Esophagus muscularis mucosa (tissue), 3 donors: Measurements from ENCODE around the gene BORCS8.

Experiments used
- POLR2A ChIP-seq: fragments of 450-650 bp; IDR thresholded peaks from one replicate; pipeline ENCODE4 v1.6.1; 2017; ENCODE audit warnings: antibody characterized with exemption, moderate library complexity, mild to moderate bottlenecking, low read depth
- TF ChIP-seq, protein P1 (sequence below), 3 experiments: fragments of 200-600 bp in 2 of 3; fragments of 450-650 bp in 1 of 3; sonication (generic) in 2 of 3; IDR thresholded peaks; one replicate each; pipeline ENCODE4 v1.5.1; 2017 to 2019; ENCODE audit warnings: antibody characterized with exemption in 3 of 3, mild to moderate bottlenecking in 2 of 3, moderate library complexity in 1 of 3

DNA sequence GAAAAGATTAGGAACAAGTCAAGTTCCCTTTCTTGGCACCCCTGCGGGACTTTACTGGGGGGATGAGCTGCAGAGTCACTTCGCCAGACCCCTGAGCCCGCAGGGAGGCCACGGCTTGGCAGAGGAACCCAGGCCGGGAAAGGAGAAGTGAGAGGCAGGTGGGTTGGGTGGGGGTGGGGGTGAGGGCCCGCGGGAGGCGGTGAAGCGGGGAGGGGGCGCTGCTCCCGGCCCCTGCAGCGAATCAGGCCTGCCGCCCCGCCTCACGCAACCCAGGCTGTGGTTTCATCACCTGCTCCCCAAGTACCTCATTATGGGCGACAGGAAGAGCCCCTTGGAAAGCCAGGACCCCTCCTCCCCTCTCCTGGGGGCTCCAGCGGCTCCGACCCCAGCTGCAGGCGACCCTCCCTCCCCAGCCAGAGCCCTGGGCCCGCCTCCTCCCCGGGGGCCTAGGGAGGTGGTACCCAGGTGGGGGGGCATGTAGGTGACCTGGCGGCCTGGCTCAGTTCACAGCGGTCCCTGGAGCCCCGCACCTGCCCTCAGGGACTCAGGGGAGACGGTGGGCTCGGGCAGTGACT lies 31.4 kb downstream of the BORCS8 start:
- TF ChIP-seq, protein P1, sequence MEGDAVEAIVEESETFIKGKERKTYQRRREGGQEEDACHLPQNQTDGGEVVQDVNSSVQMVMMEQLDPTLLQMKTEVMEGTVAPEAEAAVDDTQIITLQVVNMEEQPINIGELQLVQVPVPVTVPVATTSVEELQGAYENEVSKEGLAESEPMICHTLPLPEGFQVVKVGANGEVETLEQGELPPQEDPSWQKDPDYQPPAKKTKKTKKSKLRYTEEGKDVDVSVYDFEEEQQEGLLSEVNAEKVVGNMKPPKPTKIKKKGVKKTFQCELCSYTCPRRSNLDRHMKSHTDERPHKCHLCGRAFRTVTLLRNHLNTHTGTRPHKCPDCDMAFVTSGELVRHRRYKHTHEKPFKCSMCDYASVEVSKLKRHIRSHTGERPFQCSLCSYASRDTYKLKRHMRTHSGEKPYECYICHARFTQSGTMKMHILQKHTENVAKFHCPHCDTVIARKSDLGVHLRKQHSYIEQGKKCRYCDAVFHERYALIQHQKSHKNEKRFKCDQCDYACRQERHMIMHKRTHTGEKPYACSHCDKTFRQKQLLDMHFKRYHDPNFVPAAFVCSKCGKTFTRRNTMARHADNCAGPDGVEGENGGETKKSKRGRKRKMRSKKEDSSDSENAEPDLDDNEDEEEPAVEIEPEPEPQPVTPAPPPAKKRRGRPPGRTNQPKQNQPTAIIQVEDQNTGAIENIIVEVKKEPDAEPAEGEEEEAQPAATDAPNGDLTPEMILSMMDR (IDR thresholded peaks at IDR 0.05) = no peak
- no peak for TF ChIP-seq POLR2A
